ENCODE data around the gene NR1I3.
"Not testable (repeated sequence)": the region's sequence is repeated elsewhere in the genome, so short reads cannot be mapped to it uniquely, and the experiment has no call there.

The NR1I3 gene

GRCh38 chr1:161238039-161238473 lies at the start of gene NR1I3:
NR1I3 (minus strand) TSS chr1:161238203; CDS start chr1:161236565, 1,638 bp downstream.
- no peak for DNase-seq

GRCh38 chr1:161287482-161288054 lies 49.6 kb upstream of the NR1I3 start:
- DNase-seq = no peak

GRCh38 chr1:161285521-161285920 lies 47.5 kb upstream of the NR1I3 start:
- DNase-seq = no peak

GRCh38 chr1:161285113-161285512 lies 47.1 kb upstream of the NR1I3 start:
- DNase-seq = no peak

- no peak for DNase-seq
These were observed 45.0 kb upstream of the NR1I3 start for GRCh38 chr1:161282991-161283390.

- no peak for DNase-seq
These were observed 36.9 kb upstream of the NR1I3 start for GRCh38 chr1:161274874-161275273.

- no peak for DNase-seq
These were observed 35.4 kb upstream of the NR1I3 start for GRCh38 chr1:161273402-161273801.

- no peak for DNase-seq
These were observed 29.3 kb upstream of the NR1I3 start for GRCh38 chr1:161267321-161267720.

GRCh38 chr1:161266836-161267235 lies 28.8 kb upstream of the NR1I3 start:
- DNase-seq = no peak

GRCh38 chr1:161266202-161266601 lies 28.2 kb upstream of the NR1I3 start:
- no peak for DNase-seq

- DNase-seq = no peak
These were observed 27.3 kb upstream of the NR1I3 start for GRCh38 chr1:161265305-161265704.

GRCh38 chr1:161261261-161262235 lies 23.5 kb upstream of the NR1I3 start:
- no peak for DNase-seq

GRCh38 chr1:161260376-161261260 lies 22.6 kb upstream of the NR1I3 start:
- no peak for DNase-seq

GRCh38 chr1:161259765-161260164 lies 21.8 kb upstream of the NR1I3 start:
- DNase-seq = no peak

- DNase-seq = no peak
These were observed 21.3 kb upstream of the NR1I3 start for GRCh38 chr1:161259345-161259702.

- DNase-seq = peak in 1 of 2 experiments; percentile 3
These were observed 20.7 kb upstream of the NR1I3 start, which contains the start of gene PCP4L1 for GRCh38 chr1:161258439-161259344. PCP4L1 (plus strand) TSS chr1:161258745; CDS start chr1:161258975, 230 bp downstream.

GRCh38 chr1:161257109-161257508 lies 19.1 kb upstream of the NR1I3 start:
- not testable (repeated sequence) for DNase-seq

GRCh38 chr1:161255955-161256520 lies 18.0 kb upstream of the NR1I3 start:
- not testable (repeated sequence) for DNase-seq

GRCh38 chr1:161255302-161255701 lies 17.3 kb upstream of the NR1I3 start:
- not testable (repeated sequence) for DNase-seq

- no peak for DNase-seq
These were observed 13.6 kb upstream of the NR1I3 start for GRCh38 chr1:161251579-161251978.

GRCh38 chr1:161250829-161251228 lies 12.8 kb upstream of the NR1I3 start:
- no peak for DNase-seq
